A673 (cell line): ENCODE data around the gene GTPBP1. TPM values are rescaled to one million over a fixed set of nuclear protein-coding genes. Genes with fewer than 3 reads are reported as not detected.

Experiments
- BruUV-seq: library from RNA; stranded (reverse); fragments of 400-500 nt; replicated peaks from 2 replicates; lab custom pipeline; 2021; lab: Mats Ljungman, UMichigan
- CTCF ChIA-PET: fragments of 300-600 bp; sonication (Branson Sonifier 250); formaldehyde crosslinking; loops from one replicate; lab custom pipeline; 2022; ENCODE audit warnings: antibody characterized with exemption; lab: Charles Lee
- POLR2A ChIA-PET: fragments of 300-600 bp; sonication (Branson Sonifier 250); formaldehyde crosslinking; loops from one replicate; lab custom pipeline; 2022; ENCODE audit warnings: antibody characterized with exemption; ENCODE audit not compliant: low non-redundant PET; lab: Charles Lee
- DNase-seq: peaks from one replicate; pipeline ENCODE4 v3.0.0-alpha.2; 2015; ENCODE audit warnings: low spot score
- H3K27ac ChIP-seq: fragments of 200-600 bp; sonication (generic); 2 replicates; pipeline ENCODE4 v1.5.1; 2016; ENCODE audit warnings: mixed run types, low read depth, mild to moderate bottlenecking, mixed read lengths, antibody characterized with exemption, low read length; ENCODE audit not compliant: poor library complexity, severe bottlenecking
- H3K27me3 ChIP-seq: fragments of 200-600 bp; sonication (generic); replicated peaks from 2 replicates; pipeline ENCODE4 v1.6.1; 2017; ENCODE audit warnings: mixed run types, low read depth, mild to moderate bottlenecking, mixed read lengths, antibody characterized with exemption, low read length; ENCODE audit not compliant: insufficient read depth, poor library complexity
- H3K36me3 ChIP-seq: fragments of 200-600 bp; sonication (generic); 2 replicates; pipeline ENCODE4 v1.6.1; 2016; ENCODE audit warnings: mixed run types, mild to moderate bottlenecking, mixed read lengths, antibody characterized with exemption, low read length; ENCODE audit not compliant: insufficient read depth, poor library complexity, severe bottlenecking
- H3K4me1 ChIP-seq: fragments of 200-600 bp; sonication (generic); 2 replicates; pipeline ENCODE4 v1.6.1; 2017; ENCODE audit warnings: mixed run types, mild to moderate bottlenecking, mixed read lengths, antibody characterized with exemption, low read length; ENCODE audit not compliant: insufficient read depth, poor library complexity, severe bottlenecking
- H3K4me3 ChIP-seq: fragments of 200-600 bp; sonication (generic); 2 replicates; pipeline ENCODE4 v1.5.1; 2016; ENCODE audit warnings: low read depth, mixed run types, mild to moderate bottlenecking, mixed read lengths, low read length; ENCODE audit not compliant: poor library complexity, severe bottlenecking
- H3K9me3 ChIP-seq: fragments of 200-600 bp; sonication (generic); 2 replicates; pipeline ENCODE4 v1.6.1; 2016; ENCODE audit warnings: mixed run types, low read depth, mild to moderate bottlenecking, mixed read lengths, antibody characterized with exemption, low read length; ENCODE audit not compliant: poor library complexity, severe bottlenecking
- EZH2 ChIP-seq: fragments of 200-600 bp; sonication (generic); IDR thresholded peaks from 2 replicates; pipeline ENCODE4 v1.6.1; 2017; ENCODE audit warnings: borderline replicate concordance, low read depth, mild to moderate bottlenecking, mixed read lengths, antibody characterized with exemption, low read length; ENCODE audit not compliant: poor library complexity, severe bottlenecking
- intact Hi-C: fragments of 100-400 bp; cut with micrococcal nuclease; formaldehyde crosslinking; loops from one replicate; pipeline ENCODE4 v1.10.0; 2022; ENCODE audit not compliant: unreplicated experiment
- total RNA-seq: library from RNA; stranded (reverse); gene quantifications from 2 replicates; pipeline ENCODE4 v1.2.3, GENCODE V29; 2021
- TF ChIP-seq, protein P1 (sequence below): fragments of 300-800, 200-600 bp; sonication (generic); conservative IDR thresholded peaks from 2 replicates; pipeline ENCODE4 v1.5.1; 2017; ENCODE audit warnings: low read depth, mild to moderate bottlenecking, antibody characterized with exemption, low read length, moderate library complexity, mixed read lengths

The GTPBP1 gene
- total RNA-seq, 1 experiment from 2014 or later = 88.2 TPM

DNA sequence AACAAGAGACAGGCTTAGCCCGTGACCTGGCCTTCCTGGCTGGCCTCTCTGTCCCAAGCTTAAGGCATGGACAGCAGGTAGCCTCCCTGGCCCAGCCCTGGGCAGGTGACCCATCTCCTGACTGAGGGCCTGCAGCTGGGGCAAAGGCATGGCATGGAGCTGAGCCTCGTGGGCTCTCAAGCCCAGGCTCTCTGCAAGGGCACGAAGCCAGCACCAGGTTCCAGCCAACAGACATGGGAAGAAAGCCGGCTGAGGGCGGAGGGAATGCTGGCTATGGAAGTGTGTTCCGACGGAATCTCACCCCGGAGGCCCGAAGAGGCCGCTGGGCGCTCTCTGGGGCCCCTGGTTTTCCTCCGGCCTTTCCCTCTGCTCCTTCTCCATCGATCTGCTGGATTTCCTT, 75.3 kb downstream of the GTPBP1 start:
- POLR2A ChIA-PET = no interaction called here
- BruUV-seq = no TSS peak
- intact Hi-C loops = no loop called here
- no peak for TF ChIP-seq EZH2
- TF ChIP-seq, protein P1, sequence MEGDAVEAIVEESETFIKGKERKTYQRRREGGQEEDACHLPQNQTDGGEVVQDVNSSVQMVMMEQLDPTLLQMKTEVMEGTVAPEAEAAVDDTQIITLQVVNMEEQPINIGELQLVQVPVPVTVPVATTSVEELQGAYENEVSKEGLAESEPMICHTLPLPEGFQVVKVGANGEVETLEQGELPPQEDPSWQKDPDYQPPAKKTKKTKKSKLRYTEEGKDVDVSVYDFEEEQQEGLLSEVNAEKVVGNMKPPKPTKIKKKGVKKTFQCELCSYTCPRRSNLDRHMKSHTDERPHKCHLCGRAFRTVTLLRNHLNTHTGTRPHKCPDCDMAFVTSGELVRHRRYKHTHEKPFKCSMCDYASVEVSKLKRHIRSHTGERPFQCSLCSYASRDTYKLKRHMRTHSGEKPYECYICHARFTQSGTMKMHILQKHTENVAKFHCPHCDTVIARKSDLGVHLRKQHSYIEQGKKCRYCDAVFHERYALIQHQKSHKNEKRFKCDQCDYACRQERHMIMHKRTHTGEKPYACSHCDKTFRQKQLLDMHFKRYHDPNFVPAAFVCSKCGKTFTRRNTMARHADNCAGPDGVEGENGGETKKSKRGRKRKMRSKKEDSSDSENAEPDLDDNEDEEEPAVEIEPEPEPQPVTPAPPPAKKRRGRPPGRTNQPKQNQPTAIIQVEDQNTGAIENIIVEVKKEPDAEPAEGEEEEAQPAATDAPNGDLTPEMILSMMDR = no peak
- Histone ChIP-seq H3K4me3 (peak overlapping the region; percentile 33), H3K27ac (peak overlapping the region; percentile 92), H3K4me1 (peaks cover 44% of the 10 kb centered on the region), H3K27me3 (no peaks in the 10 kb centered on the region), H3K36me3 (peaks cover 34% of the 10 kb centered on the region), H3K9me3 (no peaks in the 10 kb centered on the region)
- CTCF ChIA-PET = interaction anchor here (1.2 kb wide), 1 partner anchor 12 kb away, joined by 4 read pairs; no protein-coding TSS in a partner anchor
- DNase-seq = no peak

DNA sequence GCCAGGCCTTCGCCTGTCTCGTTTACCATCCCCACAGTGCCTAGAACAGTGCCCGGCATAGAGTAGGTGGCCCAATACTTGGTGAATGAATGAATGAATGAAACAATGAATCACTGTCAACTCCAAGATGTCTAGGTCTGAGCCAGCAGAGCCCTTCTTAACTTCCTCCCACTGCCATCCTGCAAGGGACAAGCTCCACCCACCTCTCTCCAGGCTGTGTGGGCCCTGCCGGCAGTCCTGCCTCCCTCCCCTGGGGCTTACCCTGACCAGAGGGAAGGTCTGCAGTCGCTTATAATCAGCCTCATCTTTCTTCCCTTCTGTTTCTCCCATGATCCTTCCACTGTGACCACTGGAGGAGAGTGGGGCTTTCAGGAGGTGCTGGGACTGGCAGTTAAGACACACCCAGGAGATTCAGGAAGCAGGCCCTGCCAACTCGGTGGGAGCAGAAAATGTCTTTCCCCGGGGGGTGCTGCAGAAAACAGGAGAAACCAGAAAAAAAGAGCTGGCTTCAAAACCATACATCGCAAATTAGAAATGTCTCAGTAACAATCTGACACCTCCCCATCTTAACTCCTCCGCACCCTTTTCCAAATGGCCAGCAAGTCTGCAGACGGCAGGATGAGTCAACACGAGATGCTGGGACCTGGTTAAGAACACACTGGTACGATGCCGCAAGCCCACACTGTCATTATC, 76.8 kb downstream of the GTPBP1 start:
- TF ChIP-seq, protein P1 = no peak
- no peak for TF ChIP-seq EZH2
- intact Hi-C loops = loop anchor here (1.0 kb wide), 1 partner anchor 20 kb away; no protein-coding TSS in a partner anchor
- POLR2A ChIA-PET = interaction anchor here (0.7 to 0.8 kb wide), 2 partner anchors 12 to 20 kb away, joined by 4 to 12 read pairs; no protein-coding TSS in a partner anchor
- Histone ChIP-seq H3K36me3 (peaks cover 34% of the 10 kb centered on the region), H3K4me1 (peaks cover 44% of the 10 kb centered on the region), H3K4me3 (peak overlapping the region; percentile 33), H3K9me3 (no peaks in the 10 kb centered on the region), H3K27ac (peak overlapping the region; percentile 92), H3K27me3 (no peaks in the 10 kb centered on the region)
- CTCF ChIA-PET = interaction anchor here (2.4 kb wide), 1 partner anchor 14 kb away, joined by 22 read pairs; no protein-coding TSS in a partner anchor
- DNase-seq = peak; percentile 90
- BruUV-seq = TSS peak; percentile 67

Other genes with a start within 250 kb of the GTPBP1 start
- gene KDELR3, start 237.8 kb upstream of the GTPBP1 start, total RNA-seq = 4.0 and 6.5 TPM in 2 replicates
- 343 and 350 TPM in 2 replicates for gene DDX17, start 199.6 kb upstream of the GTPBP1 start, total RNA-seq
- 1.7 and 2.3 TPM in 2 replicates for gene DMC1, start 135.8 kb upstream of the GTPBP1 start, total RNA-seq
- gene FAM227A, start 49.6 kb upstream of the GTPBP1 start, total RNA-seq = 3.8 and 5.3 TPM in 2 replicates
- 22.1 and 28.5 TPM in 2 replicates for gene CBY1, start 49.3 kb upstream of the GTPBP1 start, total RNA-seq
- gene TOMM22, start 24.0 kb upstream of the GTPBP1 start, total RNA-seq = 143 and 152 TPM in 2 replicates
- gene JOSD1, start 5.0 kb upstream of the GTPBP1 start, total RNA-seq = 53.1 and 54.2 TPM in 2 replicates
- 104 and 110 TPM in 2 replicates for gene SUN2, start 50.1 kb downstream of the GTPBP1 start, total RNA-seq
- gene DNAL4, start 88.2 kb downstream of the GTPBP1 start, total RNA-seq = 51.7 and 59.1 TPM in 2 replicates
- gene NPTXR, start 138.1 kb downstream of the GTPBP1 start, total RNA-seq = 116 and 129 TPM in 2 replicates
- 111 and 119 TPM in 2 replicates for gene CBX6, start 166.3 kb downstream of the GTPBP1 start, total RNA-seq